Measurements from ENCODE around the gene TRPM8.
"Not testable (repeated sequence)": the region's sequence is repeated elsewhere in the genome, so short reads cannot be mapped to it uniquely, and the experiment has no call there.

Gene TRPM8

DNA sequence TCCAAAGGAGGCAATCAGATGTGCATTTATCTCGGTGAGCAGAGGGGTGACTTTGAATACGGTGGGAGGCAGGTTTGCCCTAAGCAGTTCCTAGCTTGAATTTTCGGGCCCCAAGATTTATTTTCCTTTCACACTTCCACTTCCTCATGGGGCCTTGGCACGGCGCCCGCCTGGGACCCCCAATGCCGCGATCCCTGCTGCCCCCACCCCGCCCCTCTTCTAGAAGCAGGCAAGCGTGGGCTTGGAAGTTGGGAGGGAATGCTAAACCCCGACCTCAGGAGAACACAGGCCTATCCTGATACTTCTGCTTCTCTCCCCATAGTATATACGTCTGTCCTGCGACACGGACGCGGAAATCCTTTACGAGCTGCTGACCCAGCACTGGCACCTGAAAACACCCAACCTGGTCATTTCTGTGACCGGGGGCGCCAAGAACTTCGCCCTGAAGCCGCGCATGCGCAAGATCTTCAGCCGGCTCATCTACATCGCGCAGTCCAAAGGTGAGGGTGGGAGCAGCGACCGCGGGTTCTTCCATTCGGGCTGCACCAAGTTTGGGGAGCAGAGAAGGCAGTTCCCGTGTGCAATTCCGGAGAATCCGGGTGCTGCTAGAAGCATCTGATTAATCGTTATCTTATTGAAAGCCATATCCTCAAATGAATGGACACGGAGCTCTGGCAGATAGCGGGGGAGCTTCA lies 21.6 kb downstream of the TRPM8 start:
- DNase-seq, result peak; percentile 13

GRCh38 chr2:233940376-233941276 lies 23.5 kb downstream of the TRPM8 start:
- DNase-seq, result no peak

DNA sequence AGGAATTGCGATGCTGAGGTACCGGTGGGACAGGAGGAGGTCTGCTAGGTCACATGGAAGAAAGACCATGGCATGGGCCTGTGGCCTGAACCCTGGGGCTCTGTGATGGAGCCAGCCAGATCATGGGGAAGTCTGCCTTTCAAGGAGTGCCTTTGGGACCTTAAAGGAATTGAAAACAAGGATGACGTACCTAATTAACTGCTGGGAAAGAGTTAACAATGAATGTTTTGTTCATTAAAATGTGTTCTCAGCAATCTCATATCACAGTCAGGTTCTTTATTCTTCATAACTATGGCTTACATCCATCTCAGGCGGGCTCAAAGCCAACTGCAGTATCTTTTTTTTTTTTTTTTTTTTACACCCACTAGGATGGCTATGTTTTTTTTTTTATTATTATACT lies 25.6 kb downstream of the TRPM8 start:
- DNase-seq, result no peak

- DNase-seq, result no peak
Measured at GRCh38 chr2:233944269-233944668, 27.1 kb downstream of the TRPM8 start.

DNA sequence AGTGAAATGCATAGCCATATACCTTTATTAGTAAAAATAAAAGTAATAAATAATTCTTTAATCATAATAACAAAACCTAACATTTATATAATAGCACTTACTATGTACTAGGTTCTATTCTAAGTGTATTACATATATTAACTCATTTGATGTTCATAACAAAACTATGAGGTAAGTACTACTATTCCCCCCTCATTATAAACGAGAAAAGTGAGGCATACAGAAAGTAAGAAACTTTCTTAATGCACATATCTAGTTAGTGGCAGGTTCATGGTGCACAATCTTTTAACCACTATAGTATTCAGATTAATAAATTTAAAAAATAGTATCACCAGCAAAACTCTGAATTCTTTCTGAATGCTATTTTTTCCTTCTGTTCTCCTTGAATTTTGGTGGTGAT lies 27.5 kb downstream of the TRPM8 start:
- DNase-seq, result no peak

DNA sequence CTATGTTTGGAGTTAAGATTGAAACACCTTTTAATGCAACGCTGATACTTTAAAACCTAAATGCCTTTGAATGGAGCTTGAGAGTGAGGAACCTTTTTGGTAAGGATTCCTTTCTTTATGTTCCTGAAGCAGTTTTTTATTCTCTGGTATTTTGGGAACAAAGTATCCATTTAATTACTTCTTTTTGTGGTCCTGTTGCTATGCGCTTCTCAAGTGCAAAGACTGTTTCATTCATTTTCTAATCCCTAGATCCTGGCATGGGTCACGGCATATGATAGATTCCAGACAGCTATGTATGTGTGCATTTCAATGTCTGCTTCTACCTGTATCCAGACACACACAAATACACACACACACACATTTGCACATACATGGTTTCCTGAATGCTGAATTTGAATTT lies 28.0 kb downstream of the TRPM8 start:
- no peak for DNase-seq

GRCh38 chr2:233950078-233950825 lies 33.1 kb downstream of the TRPM8 start:
- no peak for DNase-seq

DNA sequence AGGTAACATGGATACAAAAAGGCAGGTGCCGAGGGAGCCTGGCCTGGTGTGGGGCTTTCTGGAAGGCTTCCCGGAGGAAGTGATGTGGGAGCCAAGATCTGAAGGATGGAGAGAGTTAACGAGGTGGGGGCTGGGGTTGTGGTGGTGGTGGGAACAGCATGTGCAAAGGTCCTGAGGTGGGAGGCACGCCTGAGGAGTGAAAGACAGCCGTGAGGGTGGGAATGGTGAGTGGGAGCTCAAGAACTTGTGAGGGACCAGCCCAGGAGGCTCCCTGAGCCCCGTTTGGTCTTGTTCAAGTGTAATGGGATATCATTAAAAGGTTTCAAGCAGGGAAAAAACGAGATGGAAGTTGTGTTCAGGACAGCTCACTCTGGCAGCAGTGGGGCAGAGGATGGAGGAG lies 35.2 kb downstream of the TRPM8 start:
- no peak for DNase-seq

- no peak for DNase-seq
Measured at GRCh38 chr2:233953087-233953801, 36.1 kb downstream of the TRPM8 start.

DNA sequence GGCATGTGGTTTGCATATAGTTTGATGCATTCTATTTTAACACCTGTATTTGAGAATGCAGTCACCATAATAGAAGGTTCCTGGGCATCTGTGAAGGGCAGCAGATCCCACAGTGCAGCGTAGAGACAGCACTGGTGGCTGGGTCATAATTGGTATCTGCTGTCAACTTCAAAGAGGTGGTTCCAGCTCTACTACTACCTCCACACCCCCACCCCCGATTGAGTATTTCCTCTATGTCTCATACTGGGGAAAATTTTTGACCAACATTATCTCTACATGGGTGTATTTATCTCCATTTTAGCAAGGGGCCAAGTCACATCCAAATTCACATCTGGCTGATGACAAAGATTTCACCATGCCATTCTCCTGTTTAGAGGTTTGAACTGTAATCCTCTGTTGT lies 43.0 kb downstream of the TRPM8 start:
- no peak for DNase-seq

- no peak for DNase-seq
Measured at GRCh38 chr2:233961905-233962304, 44.7 kb downstream of the TRPM8 start.

DNA sequence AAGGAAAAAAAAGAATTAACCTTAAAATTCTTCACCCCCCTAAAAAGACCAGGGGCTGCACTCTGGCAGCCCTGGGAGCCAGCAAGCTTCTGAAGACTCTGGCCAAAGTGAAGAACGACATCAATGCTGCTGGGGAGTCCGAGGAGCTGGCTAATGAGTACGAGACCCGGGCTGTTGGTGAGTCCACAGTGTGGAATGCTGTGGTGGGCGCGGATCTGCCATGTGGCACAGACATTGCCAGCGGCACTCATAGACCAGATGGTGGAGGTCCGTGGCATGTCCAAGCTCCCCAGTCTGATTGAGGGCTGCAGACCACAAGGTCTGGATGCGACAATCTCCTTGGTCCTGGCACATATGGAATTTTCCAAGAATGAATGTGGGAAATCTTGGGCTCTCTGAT lies 47.4 kb downstream of the TRPM8 start:
- no peak for DNase-seq

GRCh38 chr2:233965032-233965603 lies 47.9 kb downstream of the TRPM8 start:
- DNase-seq, result no peak

- DNase-seq, result not testable (repeated sequence)
Measured at GRCh38 chr2:233965646-233966045, 48.5 kb downstream of the TRPM8 start.

DNA sequence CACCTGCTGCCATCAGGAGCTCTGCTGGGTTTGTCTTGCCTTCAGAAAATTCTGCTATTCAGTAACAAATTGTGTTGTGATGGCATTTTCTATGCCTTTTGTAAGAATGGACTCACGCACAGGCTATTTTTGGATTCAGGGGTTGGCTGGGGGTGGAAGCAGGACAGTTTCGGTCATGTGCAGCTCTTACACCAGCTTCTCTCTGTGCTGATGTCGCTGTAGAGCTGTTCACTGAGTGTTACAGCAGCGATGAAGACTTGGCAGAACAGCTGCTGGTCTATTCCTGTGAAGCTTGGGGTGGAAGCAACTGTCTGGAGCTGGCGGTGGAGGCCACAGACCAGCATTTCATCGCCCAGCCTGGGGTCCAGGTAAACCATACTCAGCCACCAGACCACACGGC lies 49.2 kb downstream of the TRPM8 start:
- DNase-seq, result no peak

- no peak for DNase-seq
Measured at GRCh38 chr2:233967164-233967563, 50.0 kb downstream of the TRPM8 start.

DNA sequence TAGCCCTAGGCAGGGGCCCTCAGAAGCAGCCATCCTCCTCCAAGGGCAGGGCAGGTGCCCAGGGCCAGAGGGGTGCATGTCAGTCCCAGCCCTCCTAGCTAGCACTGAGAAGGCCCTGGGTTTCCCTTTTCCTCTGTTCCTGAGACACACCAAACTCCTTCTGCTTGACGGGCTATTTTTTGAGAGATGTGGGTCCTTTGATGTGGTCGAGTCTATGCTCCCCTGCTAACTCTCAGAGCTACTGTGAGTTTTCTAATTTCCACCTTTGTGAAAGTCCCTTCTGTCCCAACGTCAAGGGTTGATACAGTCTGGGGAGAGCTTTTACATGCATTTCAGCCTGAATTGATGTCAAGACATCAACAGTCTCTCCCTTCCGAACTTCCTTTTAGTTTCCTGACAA lies 51.4 kb downstream of the TRPM8 start:
- DNase-seq, result no peak

DNA sequence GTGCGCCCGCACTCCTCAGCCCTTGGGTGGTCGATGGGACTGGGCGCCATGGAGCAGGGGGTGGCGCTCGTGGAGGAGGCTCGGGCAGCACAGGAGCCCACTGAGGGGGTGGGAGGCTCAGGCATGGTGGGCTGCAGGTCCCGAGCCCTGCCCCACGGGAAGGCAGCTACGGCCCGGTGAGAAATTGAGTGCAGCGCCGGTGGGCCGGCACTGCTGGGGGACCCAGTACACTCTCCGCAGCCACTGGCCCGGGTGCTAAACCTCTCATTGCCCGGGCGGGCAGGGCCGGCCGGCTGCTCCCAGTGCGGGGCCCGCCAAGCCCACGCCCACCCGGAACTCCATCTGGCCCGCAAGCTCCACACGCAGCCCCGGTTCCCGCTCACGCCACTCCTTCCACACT lies 55.3 kb downstream of the TRPM8 start:
- not testable (repeated sequence) for DNase-seq

GRCh38 chr2:233972941-233973575 lies 55.9 kb downstream of the TRPM8 start:
- DNase-seq, result no peak

DNA sequence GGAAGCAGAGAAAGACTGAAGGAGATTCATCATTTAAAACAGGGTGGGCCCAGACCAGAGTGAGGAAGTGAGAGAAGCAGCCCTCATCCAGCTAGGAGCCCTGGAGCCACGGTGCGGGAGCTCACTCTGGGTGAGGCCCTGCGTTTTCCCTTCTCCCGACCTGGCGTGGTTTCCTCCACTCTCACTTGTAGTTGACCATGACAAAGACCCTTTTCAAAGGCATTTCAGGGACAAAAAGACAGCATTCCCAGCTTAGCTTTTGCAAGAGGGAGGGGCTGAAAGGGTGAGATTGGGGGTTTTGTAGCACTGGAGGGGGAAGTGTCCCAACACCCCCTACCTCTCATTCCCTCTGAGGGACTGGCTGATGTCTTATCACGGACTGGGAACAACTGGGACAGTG lies 56.6 kb downstream of the TRPM8 start:
- no peak for DNase-seq

GRCh38 chr2:233974530-233975071 lies 57.4 kb downstream of the TRPM8 start:
- no peak for DNase-seq

GRCh38 chr2:233976087-233976486 lies 58.9 kb downstream of the TRPM8 start:
- no peak for DNase-seq
